ENCODE data around the gene TNRC6C. TPM values are rescaled to one million over a fixed set of nuclear protein-coding genes. Genes with fewer than 3 reads are reported as not detected.
A peak's percentile ranks its signal among the peaks of the same experiment; 100 is the strongest.

The TNRC6C gene
- total and polyA plus RNA-seq, 2 of the 13 experiments (the other 11 are each of a cell fraction or from before 2014, with no cell fraction given): 0.66 to 4.9 TPM

DNA sequence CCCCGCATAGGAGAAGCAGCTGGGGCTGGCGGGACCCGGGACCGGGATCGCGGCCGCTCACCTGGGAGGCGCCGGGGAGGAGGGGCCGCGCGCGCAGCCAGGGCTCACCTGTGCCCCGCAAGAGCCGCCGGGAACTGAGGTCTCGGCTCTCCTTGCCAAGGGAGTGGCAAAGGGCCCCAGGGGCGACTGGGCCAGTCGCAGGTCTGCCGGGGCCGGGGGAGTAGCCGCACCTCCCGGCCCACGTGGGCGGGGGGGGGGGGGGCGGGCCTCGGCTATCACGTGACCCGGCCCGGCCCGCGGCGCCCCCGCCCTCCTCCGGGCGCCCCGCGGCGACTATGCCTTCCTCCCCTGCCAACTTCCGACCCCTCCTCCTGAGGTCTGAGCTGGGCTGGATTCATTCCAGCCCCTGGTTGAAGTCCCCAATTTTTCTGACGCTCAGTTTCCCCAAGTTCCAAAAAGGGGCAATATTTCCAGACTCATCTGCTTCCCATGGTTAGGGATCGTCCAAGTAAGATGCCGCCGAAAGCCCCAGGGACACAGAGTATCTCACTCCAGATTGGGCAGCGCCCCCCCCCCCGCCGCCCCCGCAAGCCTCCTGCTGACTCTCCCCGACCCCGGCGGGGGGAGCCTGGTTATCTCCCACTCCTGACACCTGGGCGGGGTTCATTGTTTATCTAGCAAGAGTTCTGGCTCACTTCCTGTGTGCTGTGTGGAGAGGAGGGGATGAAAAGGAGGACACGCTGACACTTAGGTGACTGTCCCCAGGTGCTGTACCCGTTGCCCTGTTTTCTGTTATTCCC lies 170.2 kb downstream of the TNRC6C start, which contains the start of gene TMC6 (continued):
- TF ChIP-seq, protein P1, sequence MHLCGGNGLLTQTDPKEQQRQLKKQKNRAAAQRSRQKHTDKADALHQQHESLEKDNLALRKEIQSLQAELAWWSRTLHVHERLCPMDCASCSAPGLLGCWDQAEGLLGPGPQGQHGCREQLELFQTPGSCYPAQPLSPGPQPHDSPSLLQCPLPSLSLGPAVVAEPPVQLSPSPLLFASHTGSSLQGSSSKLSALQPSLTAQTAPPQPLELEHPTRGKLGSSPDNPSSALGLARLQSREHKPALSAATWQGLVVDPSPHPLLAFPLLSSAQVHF (CRISPR knock-in tag; IDR thresholded peaks at IDR 0.05): no peak
- TF ChIP-seq ZNF12 (CRISPR knock-in tag; IDR thresholded peaks at IDR 0.05): no peak
- TF ChIP-seq ZNF670 (CRISPR knock-in tag; IDR thresholded peaks at IDR 0.05; ENCODE audit: borderline replicate concordance): 0 out of 2 replicates have a peak, but pooled peaks have one; percentile 19
- TF ChIP-seq TCF7 (IDR thresholded peaks at IDR 0.05; ENCODE audit: low read depth): no peak
- TF ChIP-seq, protein P2, sequence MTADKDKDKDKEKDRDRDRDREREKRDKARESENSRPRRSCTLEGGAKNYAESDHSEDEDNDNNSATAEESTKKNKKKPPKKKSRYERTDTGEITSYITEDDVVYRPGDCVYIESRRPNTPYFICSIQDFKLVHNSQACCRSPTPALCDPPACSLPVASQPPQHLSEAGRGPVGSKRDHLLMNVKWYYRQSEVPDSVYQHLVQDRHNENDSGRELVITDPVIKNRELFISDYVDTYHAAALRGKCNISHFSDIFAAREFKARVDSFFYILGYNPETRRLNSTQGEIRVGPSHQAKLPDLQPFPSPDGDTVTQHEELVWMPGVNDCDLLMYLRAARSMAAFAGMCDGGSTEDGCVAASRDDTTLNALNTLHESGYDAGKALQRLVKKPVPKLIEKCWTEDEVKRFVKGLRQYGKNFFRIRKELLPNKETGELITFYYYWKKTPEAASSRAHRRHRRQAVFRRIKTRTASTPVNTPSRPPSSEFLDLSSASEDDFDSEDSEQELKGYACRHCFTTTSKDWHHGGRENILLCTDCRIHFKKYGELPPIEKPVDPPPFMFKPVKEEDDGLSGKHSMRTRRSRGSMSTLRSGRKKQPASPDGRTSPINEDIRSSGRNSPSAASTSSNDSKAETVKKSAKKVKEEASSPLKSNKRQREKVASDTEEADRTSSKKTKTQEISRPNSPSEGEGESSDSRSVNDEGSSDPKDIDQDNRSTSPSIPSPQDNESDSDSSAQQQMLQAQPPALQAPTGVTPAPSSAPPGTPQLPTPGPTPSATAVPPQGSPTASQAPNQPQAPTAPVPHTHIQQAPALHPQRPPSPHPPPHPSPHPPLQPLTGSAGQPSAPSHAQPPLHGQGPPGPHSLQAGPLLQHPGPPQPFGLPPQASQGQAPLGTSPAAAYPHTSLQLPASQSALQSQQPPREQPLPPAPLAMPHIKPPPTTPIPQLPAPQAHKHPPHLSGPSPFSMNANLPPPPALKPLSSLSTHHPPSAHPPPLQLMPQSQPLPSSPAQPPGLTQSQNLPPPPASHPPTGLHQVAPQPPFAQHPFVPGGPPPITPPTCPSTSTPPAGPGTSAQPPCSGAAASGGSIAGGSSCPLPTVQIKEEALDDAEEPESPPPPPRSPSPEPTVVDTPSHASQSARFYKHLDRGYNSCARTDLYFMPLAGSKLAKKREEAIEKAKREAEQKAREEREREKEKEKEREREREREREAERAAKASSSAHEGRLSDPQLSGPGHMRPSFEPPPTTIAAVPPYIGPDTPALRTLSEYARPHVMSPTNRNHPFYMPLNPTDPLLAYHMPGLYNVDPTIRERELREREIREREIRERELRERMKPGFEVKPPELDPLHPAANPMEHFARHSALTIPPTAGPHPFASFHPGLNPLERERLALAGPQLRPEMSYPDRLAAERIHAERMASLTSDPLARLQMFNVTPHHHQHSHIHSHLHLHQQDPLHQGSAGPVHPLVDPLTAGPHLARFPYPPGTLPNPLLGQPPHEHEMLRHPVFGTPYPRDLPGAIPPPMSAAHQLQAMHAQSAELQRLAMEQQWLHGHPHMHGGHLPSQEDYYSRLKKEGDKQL (CRISPR knock-in tag; IDR thresholded peaks at IDR 0.05; ENCODE audit: low read depth): no peak
- TF ChIP-seq ZFAT (CRISPR knock-in tag; conservative IDR thresholded peaks at IDR 0.05): no peak
- TF ChIP-seq MAFF (IDR thresholded peaks at IDR 0.05; ENCODE audit: low read depth, low read length): no peak
- TF ChIP-seq NFIC (IDR thresholded peaks at IDR 0.05; ENCODE audit: low read length): no peak
- no peak for TF ChIP-seq RBAK (CRISPR knock-in tag; IDR thresholded peaks at IDR 0.05)
- peak; percentile 81; the same call in 2 of the 3 replicates for TF ChIP-seq MXI1 (IDR thresholded peaks at IDR 0.05; ENCODE audit: borderline replicate concordance, low read depth, low read length)
- TF ChIP-seq, protein P3, sequence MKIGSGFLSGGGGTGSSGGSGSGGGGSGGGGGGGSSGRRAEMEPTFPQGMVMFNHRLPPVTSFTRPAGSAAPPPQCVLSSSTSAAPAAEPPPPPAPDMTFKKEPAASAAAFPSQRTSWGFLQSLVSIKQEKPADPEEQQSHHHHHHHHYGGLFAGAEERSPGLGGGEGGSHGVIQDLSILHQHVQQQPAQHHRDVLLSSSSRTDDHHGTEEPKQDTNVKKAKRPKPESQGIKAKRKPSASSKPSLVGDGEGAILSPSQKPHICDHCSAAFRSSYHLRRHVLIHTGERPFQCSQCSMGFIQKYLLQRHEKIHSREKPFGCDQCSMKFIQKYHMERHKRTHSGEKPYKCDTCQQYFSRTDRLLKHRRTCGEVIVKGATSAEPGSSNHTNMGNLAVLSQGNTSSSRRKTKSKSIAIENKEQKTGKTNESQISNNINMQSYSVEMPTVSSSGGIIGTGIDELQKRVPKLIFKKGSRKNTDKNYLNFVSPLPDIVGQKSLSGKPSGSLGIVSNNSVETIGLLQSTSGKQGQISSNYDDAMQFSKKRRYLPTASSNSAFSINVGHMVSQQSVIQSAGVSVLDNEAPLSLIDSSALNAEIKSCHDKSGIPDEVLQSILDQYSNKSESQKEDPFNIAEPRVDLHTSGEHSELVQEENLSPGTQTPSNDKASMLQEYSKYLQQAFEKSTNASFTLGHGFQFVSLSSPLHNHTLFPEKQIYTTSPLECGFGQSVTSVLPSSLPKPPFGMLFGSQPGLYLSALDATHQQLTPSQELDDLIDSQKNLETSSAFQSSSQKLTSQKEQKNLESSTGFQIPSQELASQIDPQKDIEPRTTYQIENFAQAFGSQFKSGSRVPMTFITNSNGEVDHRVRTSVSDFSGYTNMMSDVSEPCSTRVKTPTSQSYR (CRISPR knock-in tag; IDR thresholded peaks at IDR 0.05; ENCODE audit: borderline replicate concordance): no peak
- TF ChIP-seq, protein P4, sequence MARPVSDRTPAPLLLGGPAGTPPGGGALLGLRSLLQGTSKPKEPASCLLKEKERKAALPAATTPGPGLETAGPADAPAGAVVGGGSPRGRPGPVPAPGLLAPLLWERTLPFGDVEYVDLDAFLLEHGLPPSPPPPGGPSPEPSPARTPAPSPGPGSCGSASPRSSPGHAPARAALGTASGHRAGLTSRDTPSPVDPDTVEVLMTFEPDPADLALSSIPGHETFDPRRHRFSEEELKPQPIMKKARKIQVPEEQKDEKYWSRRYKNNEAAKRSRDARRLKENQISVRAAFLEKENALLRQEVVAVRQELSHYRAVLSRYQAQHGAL (CRISPR knock-in tag; IDR thresholded peaks at IDR 0.05; ENCODE audit: not compliant biosample characterization): peak; percentile 51
- TF ChIP-seq, protein P5, sequence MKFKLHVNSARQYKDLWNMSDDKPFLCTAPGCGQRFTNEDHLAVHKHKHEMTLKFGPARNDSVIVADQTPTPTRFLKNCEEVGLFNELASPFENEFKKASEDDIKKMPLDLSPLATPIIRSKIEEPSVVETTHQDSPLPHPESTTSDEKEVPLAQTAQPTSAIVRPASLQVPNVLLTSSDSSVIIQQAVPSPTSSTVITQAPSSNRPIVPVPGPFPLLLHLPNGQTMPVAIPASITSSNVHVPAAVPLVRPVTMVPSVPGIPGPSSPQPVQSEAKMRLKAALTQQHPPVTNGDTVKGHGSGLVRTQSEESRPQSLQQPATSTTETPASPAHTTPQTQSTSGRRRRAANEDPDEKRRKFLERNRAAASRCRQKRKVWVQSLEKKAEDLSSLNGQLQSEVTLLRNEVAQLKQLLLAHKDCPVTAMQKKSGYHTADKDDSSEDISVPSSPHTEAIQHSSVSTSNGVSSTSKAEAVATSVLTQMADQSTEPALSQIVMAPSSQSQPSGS (CRISPR knock-in tag; IDR thresholded peaks at IDR 0.05): no peak
- TF ChIP-seq SKI (IDR thresholded peaks at IDR 0.05; ENCODE audit: partially characterized antibody): peak; percentile 12
- peak; percentile 36 for TF ChIP-seq TARDBP (CRISPR knock-in tag; IDR thresholded peaks at IDR 0.05)
- peak; percentile 62; the same call in 1 of the 2 replicates for TF ChIP-seq NCOA1 (CRISPR knock-in tag; IDR thresholded peaks at IDR 0.05)
- peak; percentile 54; the same call in 1 of the 2 replicates for TF ChIP-seq SOX5 (CRISPR knock-in tag; IDR thresholded peaks at IDR 0.05; ENCODE audit: borderline replicate concordance)
- TF ChIP-seq ZSCAN31 (CRISPR knock-in tag; IDR thresholded peaks at IDR 0.05; ENCODE audit: low read depth): peak; percentile 66; the same call in 1 of the 2 replicates
